ENCODE measurements around the gene SCG2.

The SCG2 gene

GRCh38 chr2:223642506-223642905 lies 40.3 kb upstream of the SCG2 start:
- no peak overlapping the region for H3K4me3 ChIP-seq (ENCODE audit: low read depth, low read length, poor library complexity, severe bottlenecking)
- no peak overlapping the region for H3K9ac ChIP-seq (ENCODE audit: low read length)
- no peak overlapping the region for H3K4me2 ChIP-seq (ENCODE audit: low read length)
- TF ChIP-seq EZH2 (IDR thresholded peaks at IDR 0.05; ENCODE audit: borderline replicate concordance, low read length): no peak
- H2AFZ ChIP-seq (ENCODE audit: low read length): no peak overlapping the region
- no peaks in the 10 kb centered on the region for H3K79me2 ChIP-seq (ENCODE audit: insufficient read depth, low read length)
- no peaks in the 10 kb centered on the region for H3K36me3 ChIP-seq (ENCODE audit: insufficient read depth, low read length)
- H3F3A ChIP-seq (ENCODE audit: insufficient read depth, low read length): no peaks in the 10 kb centered on the region
- H4K20me1 ChIP-seq (ENCODE audit: insufficient read depth, low read length): no peaks in the 10 kb centered on the region
- H3K4me1 ChIP-seq (ENCODE audit: insufficient read depth, low read length, severe bottlenecking): no peaks in the 10 kb centered on the region
- H3K9me2 ChIP-seq (ENCODE audit: low read depth, low read length): no peaks in the 10 kb centered on the region
- no peaks in the 10 kb centered on the region for H3K27me3 ChIP-seq (ENCODE audit: insufficient read depth, low read length)
- no peak overlapping the region for H3K27ac ChIP-seq (ENCODE audit: low read depth, low read length, poor library complexity, severe bottlenecking)
- H3K9me3 ChIP-seq (ENCODE audit: low read length): no peaks in the 10 kb centered on the region

DNA sequence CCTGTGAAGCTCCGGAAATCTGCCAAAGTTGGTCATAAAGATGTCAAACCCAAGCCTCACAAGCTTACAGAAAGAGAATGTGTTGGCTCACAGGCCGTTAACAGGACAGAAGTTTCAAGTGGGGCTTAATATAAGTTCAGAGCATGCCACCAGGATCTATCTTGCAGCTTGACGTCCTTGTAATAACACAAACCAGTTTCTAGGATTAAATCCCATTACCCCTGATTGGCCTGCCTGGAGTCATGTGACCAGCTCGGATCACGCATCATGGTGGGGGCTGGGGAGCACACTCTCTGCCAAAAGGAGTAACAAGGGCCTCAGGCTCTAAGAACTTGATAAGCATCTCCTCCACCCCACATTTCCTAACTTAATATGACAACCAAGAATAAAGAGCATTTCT lies 38.9 kb upstream of the SCG2 start:
- TF ChIP-seq EZH2 (IDR thresholded peaks at IDR 0.05; ENCODE audit: borderline replicate concordance, low read length): no peak
- TF ChIP-seq, protein P1, sequence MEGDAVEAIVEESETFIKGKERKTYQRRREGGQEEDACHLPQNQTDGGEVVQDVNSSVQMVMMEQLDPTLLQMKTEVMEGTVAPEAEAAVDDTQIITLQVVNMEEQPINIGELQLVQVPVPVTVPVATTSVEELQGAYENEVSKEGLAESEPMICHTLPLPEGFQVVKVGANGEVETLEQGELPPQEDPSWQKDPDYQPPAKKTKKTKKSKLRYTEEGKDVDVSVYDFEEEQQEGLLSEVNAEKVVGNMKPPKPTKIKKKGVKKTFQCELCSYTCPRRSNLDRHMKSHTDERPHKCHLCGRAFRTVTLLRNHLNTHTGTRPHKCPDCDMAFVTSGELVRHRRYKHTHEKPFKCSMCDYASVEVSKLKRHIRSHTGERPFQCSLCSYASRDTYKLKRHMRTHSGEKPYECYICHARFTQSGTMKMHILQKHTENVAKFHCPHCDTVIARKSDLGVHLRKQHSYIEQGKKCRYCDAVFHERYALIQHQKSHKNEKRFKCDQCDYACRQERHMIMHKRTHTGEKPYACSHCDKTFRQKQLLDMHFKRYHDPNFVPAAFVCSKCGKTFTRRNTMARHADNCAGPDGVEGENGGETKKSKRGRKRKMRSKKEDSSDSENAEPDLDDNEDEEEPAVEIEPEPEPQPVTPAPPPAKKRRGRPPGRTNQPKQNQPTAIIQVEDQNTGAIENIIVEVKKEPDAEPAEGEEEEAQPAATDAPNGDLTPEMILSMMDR (IDR thresholded peaks at IDR 0.05; ENCODE audit: low read length): no peak
- no peaks in the 10 kb centered on the region for H3K4me1 ChIP-seq (ENCODE audit: insufficient read depth, low read length, severe bottlenecking)
- no peak overlapping the region for H3K4me3 ChIP-seq (ENCODE audit: low read depth, low read length, poor library complexity, severe bottlenecking)
- H3F3A ChIP-seq (ENCODE audit: insufficient read depth, low read length): no peaks in the 10 kb centered on the region
- H3K36me3 ChIP-seq (ENCODE audit: insufficient read depth, low read length): no peaks in the 10 kb centered on the region
- H3K9ac ChIP-seq (ENCODE audit: low read length): no peak overlapping the region
- H3K9me2 ChIP-seq (ENCODE audit: low read depth, low read length): no peaks in the 10 kb centered on the region
- H3K27me3 ChIP-seq (ENCODE audit: insufficient read depth, low read length): no peaks in the 10 kb centered on the region
- H4K20me1 ChIP-seq (ENCODE audit: insufficient read depth, low read length): no peaks in the 10 kb centered on the region
- no peaks in the 10 kb centered on the region for H3K79me2 ChIP-seq (ENCODE audit: insufficient read depth, low read length)
- H3K4me2 ChIP-seq (ENCODE audit: low read length): no peak overlapping the region
- no peak overlapping the region for H3K27ac ChIP-seq (ENCODE audit: low read depth, low read length, poor library complexity, severe bottlenecking)
- H3K9me3 ChIP-seq (ENCODE audit: low read length): no peaks in the 10 kb centered on the region
- no peak overlapping the region for H2AFZ ChIP-seq (ENCODE audit: low read length)

DNA sequence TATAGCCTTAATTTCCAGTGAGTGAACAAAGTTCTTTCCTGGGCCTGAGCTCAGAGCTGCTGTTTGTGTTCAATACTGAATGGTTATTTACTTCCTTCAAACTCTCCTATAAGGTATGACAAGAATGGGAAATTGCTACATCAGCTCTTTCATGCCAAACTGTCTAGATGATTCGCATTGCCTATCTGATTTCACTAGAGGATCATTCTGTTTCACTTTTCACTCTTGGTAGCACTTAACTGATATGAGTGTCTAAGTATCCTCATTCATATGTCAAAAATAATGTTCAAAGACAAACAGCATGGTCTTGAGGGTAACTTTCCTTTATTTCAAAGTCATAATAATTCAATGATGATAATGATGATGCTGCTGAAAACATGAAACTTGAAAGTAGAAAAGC lies 32.9 kb upstream of the SCG2 start:
- Histone ChIP-seq H2AFZ (ENCODE audit: low read length) (no peak overlapping the region), H3K4me1 (ENCODE audit: insufficient read depth, low read length, severe bottlenecking) (no peaks in the 10 kb centered on the region), H3K9me3 (ENCODE audit: low read length) (no peaks in the 10 kb centered on the region), H3K27me3 (ENCODE audit: insufficient read depth, low read length) (no peaks in the 10 kb centered on the region), H3K36me3 (ENCODE audit: insufficient read depth, low read length) (no peaks in the 10 kb centered on the region), H3K4me3 (ENCODE audit: low read depth, low read length, poor library complexity, severe bottlenecking) (no peak overlapping the region), H4K20me1 (ENCODE audit: insufficient read depth, low read length) (no peaks in the 10 kb centered on the region), H3K9ac (ENCODE audit: low read length) (no peak overlapping the region), H3K79me2 (ENCODE audit: insufficient read depth, low read length) (no peaks in the 10 kb centered on the region), H3K27ac (ENCODE audit: low read depth, low read length, poor library complexity, severe bottlenecking) (no peak overlapping the region), H3K4me2 (ENCODE audit: low read length) (no peak overlapping the region), H3K9me2 (ENCODE audit: low read depth, low read length) (no peaks in the 10 kb centered on the region), H3F3A (ENCODE audit: insufficient read depth, low read length) (no peaks in the 10 kb centered on the region)
- no peak for TF ChIP-seq EZH2 (IDR thresholded peaks at IDR 0.05; ENCODE audit: borderline replicate concordance, low read length)
- TF ChIP-seq, protein P1 (IDR thresholded peaks at IDR 0.05; ENCODE audit: low read length): no peak

- H3K9me3 ChIP-seq (ENCODE audit: low read length): no peaks in the 10 kb centered on the region
- no peaks in the 10 kb centered on the region for H3K36me3 ChIP-seq (ENCODE audit: insufficient read depth, low read length)
- TF ChIP-seq, protein P1 (IDR thresholded peaks at IDR 0.05; ENCODE audit: low read length): no peak
- TF ChIP-seq EZH2 (IDR thresholded peaks at IDR 0.05; ENCODE audit: borderline replicate concordance, low read length): no peak
- no peaks in the 10 kb centered on the region for H3K27me3 ChIP-seq (ENCODE audit: insufficient read depth, low read length)
- no peaks in the 10 kb centered on the region for H4K20me1 ChIP-seq (ENCODE audit: insufficient read depth, low read length)
- no peak overlapping the region for H2AFZ ChIP-seq (ENCODE audit: low read length)
- H3K9ac ChIP-seq (ENCODE audit: low read length): no peak overlapping the region
- H3K79me2 ChIP-seq (ENCODE audit: insufficient read depth, low read length): no peaks in the 10 kb centered on the region
- no peaks in the 10 kb centered on the region for H3K9me2 ChIP-seq (ENCODE audit: low read depth, low read length)
- no peak overlapping the region for H3K4me3 ChIP-seq (ENCODE audit: low read depth, low read length, poor library complexity, severe bottlenecking)
- H3K27ac ChIP-seq (ENCODE audit: low read depth, low read length, poor library complexity, severe bottlenecking): no peak overlapping the region
- H3K4me2 ChIP-seq (ENCODE audit: low read length): no peak overlapping the region
- no peaks in the 10 kb centered on the region for H3K4me1 ChIP-seq (ENCODE audit: insufficient read depth, low read length, severe bottlenecking)
- H3F3A ChIP-seq (ENCODE audit: insufficient read depth, low read length): no peaks in the 10 kb centered on the region
Measured at GRCh38 chr2:223634238-223634637, 32.1 kb upstream of the SCG2 start.
